ENCODE measurements around the gene ST6GAL2. TPM values are rescaled to one million over a fixed set of nuclear protein-coding genes. Genes with fewer than 3 reads are reported as not detected.

Gene ST6GAL2
- total RNA-seq, 1 experiment from 2014 or later, result not detected

DNA sequence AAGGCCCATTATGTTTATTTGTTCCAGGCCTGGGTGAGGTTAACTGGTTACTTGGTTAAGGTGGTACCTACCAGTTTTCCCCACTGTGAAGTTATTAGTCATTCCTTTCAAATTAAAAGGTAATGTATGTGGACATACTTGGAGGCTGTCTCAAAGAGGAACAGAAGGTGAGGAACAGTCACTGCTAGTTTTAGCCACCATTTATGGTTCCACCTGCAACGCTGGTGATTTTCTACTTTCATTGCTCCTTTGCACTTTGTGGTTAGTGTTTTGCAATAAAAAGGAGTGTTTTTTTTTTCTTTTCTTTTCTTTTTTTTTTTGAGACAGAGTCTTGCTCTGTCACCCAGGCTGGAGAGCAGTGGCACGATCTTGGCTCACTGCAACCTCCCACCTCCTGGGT lies 6.1 kb upstream of the ST6GAL2 start:
- Histone ChIP-seq H3K4me1 (replicated peaks; ENCODE audit: insufficient read depth) (no peaks in the 10 kb centered on the region), H3K27me3 (ENCODE audit: insufficient read depth, low read depth) (no peaks in the 10 kb centered on the region), H3K79me2 (ENCODE audit: low read depth) (no peaks in the 10 kb centered on the region), H3K36me3 (ENCODE audit: low read depth) (no peaks in the 10 kb centered on the region), H3K9me2 (ENCODE audit: insufficient read depth) (no peaks in the 10 kb centered on the region), H3K4me3 (no peak overlapping the region), H3F3A (ENCODE audit: insufficient read depth, low read depth) (no peaks in the 10 kb centered on the region), H3K27ac (no peak overlapping the region), H2AFZ (no peak overlapping the region), H3K4me2 (no peak overlapping the region), H3K9me3 (ENCODE audit: insufficient read depth, low read depth) (no peaks in the 10 kb centered on the region), H4K20me1 (ENCODE audit: insufficient read depth) (no peaks in the 10 kb centered on the region)
- no peak for DNase-seq
- ChIA-PET POLR2A (ENCODE audit: unreplicated experiment) (no interaction called here), CTCF (no interaction called here)
- BruUV-seq (replicated peaks), result no TSS peak
- TF ChIP-seq EZH2 (IDR thresholded peaks at IDR 0.05; ENCODE audit: low read depth), result no peak
- TF ChIP-seq, protein P1, sequence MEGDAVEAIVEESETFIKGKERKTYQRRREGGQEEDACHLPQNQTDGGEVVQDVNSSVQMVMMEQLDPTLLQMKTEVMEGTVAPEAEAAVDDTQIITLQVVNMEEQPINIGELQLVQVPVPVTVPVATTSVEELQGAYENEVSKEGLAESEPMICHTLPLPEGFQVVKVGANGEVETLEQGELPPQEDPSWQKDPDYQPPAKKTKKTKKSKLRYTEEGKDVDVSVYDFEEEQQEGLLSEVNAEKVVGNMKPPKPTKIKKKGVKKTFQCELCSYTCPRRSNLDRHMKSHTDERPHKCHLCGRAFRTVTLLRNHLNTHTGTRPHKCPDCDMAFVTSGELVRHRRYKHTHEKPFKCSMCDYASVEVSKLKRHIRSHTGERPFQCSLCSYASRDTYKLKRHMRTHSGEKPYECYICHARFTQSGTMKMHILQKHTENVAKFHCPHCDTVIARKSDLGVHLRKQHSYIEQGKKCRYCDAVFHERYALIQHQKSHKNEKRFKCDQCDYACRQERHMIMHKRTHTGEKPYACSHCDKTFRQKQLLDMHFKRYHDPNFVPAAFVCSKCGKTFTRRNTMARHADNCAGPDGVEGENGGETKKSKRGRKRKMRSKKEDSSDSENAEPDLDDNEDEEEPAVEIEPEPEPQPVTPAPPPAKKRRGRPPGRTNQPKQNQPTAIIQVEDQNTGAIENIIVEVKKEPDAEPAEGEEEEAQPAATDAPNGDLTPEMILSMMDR (conservative IDR thresholded peaks at IDR 0.05), result no peak
- intact Hi-C loops (cut with micrococcal nuclease; ENCODE audit: unreplicated experiment), result no loop called here

DNA sequence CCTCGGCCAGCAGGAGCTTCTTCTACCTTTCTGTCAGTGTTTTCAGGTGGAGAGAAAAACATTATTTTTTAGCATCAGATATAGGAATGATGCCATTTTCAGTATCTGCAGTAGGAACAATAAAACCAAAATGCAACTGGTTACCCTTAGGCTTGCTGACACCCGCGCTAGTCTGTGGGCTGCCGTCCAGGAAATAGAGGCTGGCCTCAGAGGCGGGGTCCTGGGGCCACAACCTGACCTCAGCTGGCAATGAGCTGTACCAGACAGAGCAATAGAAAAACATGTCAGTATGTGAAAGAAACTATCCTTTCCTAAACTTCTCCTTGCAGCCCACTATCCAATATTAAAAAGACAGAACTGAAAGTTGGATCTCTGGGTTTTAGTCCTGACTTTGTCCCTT lies 4.6 kb upstream of the ST6GAL2 start:
- no peaks in the 10 kb centered on the region for H3F3A ChIP-seq (ENCODE audit: insufficient read depth, low read depth)
- no peak overlapping the region for H2AFZ ChIP-seq
- no peaks in the 10 kb centered on the region for H3K9me3 ChIP-seq (ENCODE audit: insufficient read depth, low read depth)
- no peaks in the 10 kb centered on the region for H3K36me3 ChIP-seq (ENCODE audit: low read depth)
- no peaks in the 10 kb centered on the region for H4K20me1 ChIP-seq (ENCODE audit: insufficient read depth)
- no peaks in the 10 kb centered on the region for H3K79me2 ChIP-seq (ENCODE audit: low read depth)
- H3K4me3 ChIP-seq, result no peak overlapping the region
- CTCF ChIA-PET, result no interaction called here
- no peak overlapping the region for H3K27ac ChIP-seq
- no peak for DNase-seq
- BruUV-seq (replicated peaks), result no TSS peak
- TF ChIP-seq EZH2 (IDR thresholded peaks at IDR 0.05; ENCODE audit: low read depth), result no peak
- TF ChIP-seq, protein P1 (conservative IDR thresholded peaks at IDR 0.05), result no peak
- no peaks in the 10 kb centered on the region for H3K27me3 ChIP-seq (ENCODE audit: insufficient read depth, low read depth)
- POLR2A ChIA-PET (ENCODE audit: unreplicated experiment), result no interaction called here
- intact Hi-C loops (cut with micrococcal nuclease; ENCODE audit: unreplicated experiment), result no loop called here
- H3K9me2 ChIP-seq (ENCODE audit: insufficient read depth), result no peaks in the 10 kb centered on the region
- H3K4me2 ChIP-seq, result no peak overlapping the region
- H3K4me1 ChIP-seq (replicated peaks; ENCODE audit: insufficient read depth), result no peaks in the 10 kb centered on the region

DNA sequence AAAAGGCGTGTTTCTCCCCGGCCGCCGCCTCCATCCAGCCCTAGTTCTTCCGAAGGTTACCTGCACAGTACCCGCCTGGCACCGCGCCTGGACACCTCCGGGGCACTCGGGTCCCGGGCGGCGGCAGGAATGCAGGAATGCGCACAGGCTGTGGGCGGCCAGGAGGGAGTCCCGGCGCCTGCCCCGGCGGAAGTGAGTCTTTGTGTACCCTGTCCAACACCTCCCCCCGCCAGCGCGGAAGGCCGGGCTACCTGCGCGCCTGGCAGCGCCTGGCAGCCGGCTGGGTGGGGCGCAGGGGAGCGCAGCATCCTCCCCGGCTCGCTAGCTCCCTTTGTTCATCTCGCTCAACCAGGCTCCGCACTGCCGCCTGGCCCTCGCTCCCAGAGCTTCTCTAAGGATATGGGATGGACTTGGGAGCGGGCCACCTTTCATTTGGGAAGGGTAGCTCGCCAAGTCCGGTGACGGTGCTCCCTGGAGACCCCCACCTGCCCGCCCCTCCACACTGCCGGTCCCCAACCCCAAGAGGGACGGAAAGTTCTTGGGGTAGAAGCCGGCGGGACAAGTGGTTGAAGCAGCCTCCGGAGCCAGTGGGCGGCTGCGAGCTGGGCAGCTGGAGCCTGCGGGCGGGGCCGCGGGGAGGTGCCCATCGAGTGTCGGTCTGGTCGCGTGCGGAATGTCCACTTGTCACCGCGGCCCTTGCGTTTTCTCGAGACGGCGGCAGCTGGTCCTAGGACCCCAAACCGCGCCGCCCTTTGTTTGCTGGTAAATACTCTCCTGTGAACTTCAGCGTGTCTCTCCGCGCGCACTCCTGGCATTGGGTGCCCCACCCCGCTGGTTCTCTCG lies 1.2 kb upstream of the ST6GAL2 start:
- Histone ChIP-seq H3K27me3 (ENCODE audit: insufficient read depth, low read depth) (no peaks in the 10 kb centered on the region), H3K4me3 (no peak overlapping the region), H3K4me2 (no peak overlapping the region), H2AFZ (no peak overlapping the region), H3K4me1 (replicated peaks; ENCODE audit: insufficient read depth) (no peaks in the 10 kb centered on the region), H3F3A (ENCODE audit: insufficient read depth, low read depth) (no peaks in the 10 kb centered on the region), H3K9me2 (ENCODE audit: insufficient read depth) (no peaks in the 10 kb centered on the region), H3K27ac (no peak overlapping the region), H3K9me3 (ENCODE audit: insufficient read depth, low read depth) (no peaks in the 10 kb centered on the region), H4K20me1 (ENCODE audit: insufficient read depth) (no peaks in the 10 kb centered on the region), H3K79me2 (ENCODE audit: low read depth) (no peaks in the 10 kb centered on the region), H3K36me3 (ENCODE audit: low read depth) (no peaks in the 10 kb centered on the region)
- no TSS peak for BruUV-seq (replicated peaks)
- ChIA-PET CTCF (no interaction called here), POLR2A (ENCODE audit: unreplicated experiment) (interaction anchor here (0.6 to 0.9 kb wide), 2 partner anchors 161 to 1012 kb away, joined by 3 to 4 read pairs; no protein-coding TSS in a partner anchor)
- TF ChIP-seq, protein P1 (conservative IDR thresholded peaks at IDR 0.05), result no peak
- TF ChIP-seq EZH2 (IDR thresholded peaks at IDR 0.05; ENCODE audit: low read depth), result no peak
- intact Hi-C loops (cut with micrococcal nuclease; ENCODE audit: unreplicated experiment), result no loop called here
- DNase-seq, result no peak
